Measurements from ENCODE around the gene ELF3. TPM values are rescaled to one million over a fixed set of nuclear protein-coding genes. Genes with fewer than 3 reads are reported as not detected.

ELF3 gene
- total and polyA plus RNA-seq, 10 of the 15 experiments (the other 5 are each of a cell fraction or from before 2014, with no cell fraction given), result 0.07 to 14.3 (median 0.58) TPM; not detected in 1

DNA sequence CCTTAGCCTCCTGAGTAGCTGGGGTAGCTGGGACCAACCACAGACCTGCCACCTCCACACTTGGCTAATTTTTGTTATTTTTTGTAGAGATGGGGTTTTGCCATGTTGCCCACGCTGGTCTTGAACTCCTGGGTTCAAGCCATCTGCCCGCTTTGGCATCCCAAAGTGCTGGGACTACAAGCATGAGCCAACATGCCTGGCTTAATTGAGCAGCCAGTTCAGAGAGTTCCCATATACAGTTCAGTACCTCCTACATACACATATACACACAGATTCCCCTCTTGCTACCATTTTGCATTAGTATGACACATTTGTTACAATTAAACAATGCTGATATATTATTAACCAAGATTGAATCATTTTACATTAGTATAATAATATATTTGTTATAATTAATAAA, 25.0 kb upstream of the ELF3 start:
- H4K20me1 ChIP-seq (ENCODE audit: control insufficient read depth, insufficient read depth), result no peaks in the 10 kb centered on the region
- CTCF ChIA-PET, result interaction anchor here (0.6 to 1.9 kb wide), 7 partner anchors 15 to 405 kb away, joined by 3 to 12 read pairs (median 4); partner anchors contain the start of gene ELF3
- no peak overlapping the region for H3K4me2 ChIP-seq (ENCODE audit: control insufficient read depth, insufficient read depth)
- SMC1A ChIA-PET (ENCODE audit: uncharacterized antibody, unreplicated experiment), result interaction anchor here (1.2 to 1.5 kb wide), 3 partner anchors 15 to 129 kb away, joined by 3 to 4 read pairs (median 4); no protein-coding TSS in a partner anchor
- H3K9ac ChIP-seq (ENCODE audit: control insufficient read depth, insufficient read depth, low read length), result no peak overlapping the region
- RAD21 ChIA-PET (ENCODE audit: unreplicated experiment), result interaction anchor here (1.3 to 1.6 kb wide), 2 partner anchors 14 to 25 kb away, joined by 3 to 5 read pairs; partner anchors contain the start of gene ELF3
- POLR2A ChIA-PET, result interaction anchor here (1.1 kb wide), 1 partner anchor 12 kb away, joined by 3 read pairs; no protein-coding TSS in a partner anchor
- H3K27ac ChIP-seq (ENCODE audit: control insufficient read depth, insufficient read depth), result no peak overlapping the region
- TF ChIP-seq DPF2 (IDR thresholded peaks at IDR 0.05), result no peak
- TF ChIP-seq, protein P1, sequence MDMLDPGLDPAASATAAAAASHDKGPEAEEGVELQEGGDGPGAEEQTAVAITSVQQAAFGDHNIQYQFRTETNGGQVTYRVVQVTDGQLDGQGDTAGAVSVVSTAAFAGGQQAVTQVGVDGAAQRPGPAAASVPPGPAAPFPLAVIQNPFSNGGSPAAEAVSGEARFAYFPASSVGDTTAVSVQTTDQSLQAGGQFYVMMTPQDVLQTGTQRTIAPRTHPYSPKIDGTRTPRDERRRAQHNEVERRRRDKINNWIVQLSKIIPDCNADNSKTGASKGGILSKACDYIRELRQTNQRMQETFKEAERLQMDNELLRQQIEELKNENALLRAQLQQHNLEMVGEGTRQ (IDR thresholded peaks at IDR 0.05; ENCODE audit: borderline replicate concordance, low read depth, low read length), result no peak
- TF ChIP-seq, protein P2, sequence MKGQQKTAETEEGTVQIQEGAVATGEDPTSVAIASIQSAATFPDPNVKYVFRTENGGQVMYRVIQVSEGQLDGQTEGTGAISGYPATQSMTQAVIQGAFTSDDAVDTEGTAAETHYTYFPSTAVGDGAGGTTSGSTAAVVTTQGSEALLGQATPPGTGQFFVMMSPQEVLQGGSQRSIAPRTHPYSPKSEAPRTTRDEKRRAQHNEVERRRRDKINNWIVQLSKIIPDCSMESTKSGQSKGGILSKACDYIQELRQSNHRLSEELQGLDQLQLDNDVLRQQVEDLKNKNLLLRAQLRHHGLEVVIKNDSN (IDR thresholded peaks at IDR 0.05; ENCODE audit: borderline replicate concordance, extremely low read length, insufficient read depth, low read depth, low read length), result no peak
- no peak for TF ChIP-seq SMARCA5 (IDR thresholded peaks at IDR 0.05)
- TF ChIP-seq, protein P3, sequence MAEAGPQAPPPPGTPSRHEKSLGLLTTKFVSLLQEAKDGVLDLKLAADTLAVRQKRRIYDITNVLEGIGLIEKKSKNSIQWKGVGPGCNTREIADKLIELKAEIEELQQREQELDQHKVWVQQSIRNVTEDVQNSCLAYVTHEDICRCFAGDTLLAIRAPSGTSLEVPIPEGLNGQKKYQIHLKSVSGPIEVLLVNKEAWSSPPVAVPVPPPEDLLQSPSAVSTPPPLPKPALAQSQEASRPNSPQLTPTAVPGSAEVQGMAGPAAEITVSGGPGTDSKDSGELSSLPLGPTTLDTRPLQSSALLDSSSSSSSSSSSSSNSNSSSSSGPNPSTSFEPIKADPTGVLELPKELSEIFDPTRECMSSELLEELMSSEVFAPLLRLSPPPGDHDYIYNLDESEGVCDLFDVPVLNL (IDR thresholded peaks at IDR 0.05; ENCODE audit: low read depth, low read length), result no peak
- no peak for TF ChIP-seq TCF7 (IDR thresholded peaks at IDR 0.05; ENCODE audit: borderline replicate concordance)
- TF ChIP-seq BCL11A (IDR thresholded peaks at IDR 0.05; ENCODE audit: low read depth, low read length), result no peak
- TF ChIP-seq, protein P4, sequence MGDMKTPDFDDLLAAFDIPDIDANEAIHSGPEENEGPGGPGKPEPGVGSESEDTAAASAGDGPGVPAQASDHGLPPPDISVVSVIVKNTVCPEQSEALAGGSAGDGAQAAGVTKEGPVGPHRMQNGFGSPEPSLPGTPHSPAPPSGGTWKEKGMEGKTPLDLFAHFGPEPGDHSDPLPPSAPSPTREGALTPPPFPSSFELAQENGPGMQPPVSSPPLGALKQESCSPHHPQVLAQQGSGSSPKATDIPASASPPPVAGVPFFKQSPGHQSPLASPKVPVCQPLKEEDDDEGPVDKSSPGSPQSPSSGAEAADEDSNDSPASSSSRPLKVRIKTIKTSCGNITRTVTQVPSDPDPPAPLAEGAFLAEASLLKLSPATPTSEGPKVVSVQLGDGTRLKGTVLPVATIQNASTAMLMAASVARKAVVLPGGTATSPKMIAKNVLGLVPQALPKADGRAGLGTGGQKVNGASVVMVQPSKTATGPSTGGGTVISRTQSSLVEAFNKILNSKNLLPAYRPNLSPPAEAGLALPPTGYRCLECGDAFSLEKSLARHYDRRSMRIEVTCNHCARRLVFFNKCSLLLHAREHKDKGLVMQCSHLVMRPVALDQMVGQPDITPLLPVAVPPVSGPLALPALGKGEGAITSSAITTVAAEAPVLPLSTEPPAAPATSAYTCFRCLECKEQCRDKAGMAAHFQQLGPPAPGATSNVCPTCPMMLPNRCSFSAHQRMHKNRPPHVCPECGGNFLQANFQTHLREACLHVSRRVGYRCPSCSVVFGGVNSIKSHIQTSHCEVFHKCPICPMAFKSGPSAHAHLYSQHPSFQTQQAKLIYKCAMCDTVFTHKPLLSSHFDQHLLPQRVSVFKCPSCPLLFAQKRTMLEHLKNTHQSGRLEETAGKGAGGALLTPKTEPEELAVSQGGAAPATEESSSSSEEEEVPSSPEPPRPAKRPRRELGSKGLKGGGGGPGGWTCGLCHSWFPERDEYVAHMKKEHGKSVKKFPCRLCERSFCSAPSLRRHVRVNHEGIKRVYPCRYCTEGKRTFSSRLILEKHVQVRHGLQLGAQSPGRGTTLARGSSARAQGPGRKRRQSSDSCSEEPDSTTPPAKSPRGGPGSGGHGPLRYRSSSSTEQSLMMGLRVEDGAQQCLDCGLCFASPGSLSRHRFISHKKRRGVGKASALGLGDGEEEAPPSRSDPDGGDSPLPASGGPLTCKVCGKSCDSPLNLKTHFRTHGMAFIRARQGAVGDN (IDR thresholded peaks at IDR 0.05), result no peak
- no peak for TF ChIP-seq ZNF274 (IDR thresholded peaks at IDR 0.05; ENCODE audit: insufficient read depth, insufficient read length)
- no peak for TF ChIP-seq RB1 (IDR thresholded peaks at IDR 0.05; ENCODE audit: borderline replicate concordance)
- no peak for TF ChIP-seq NFXL1 (IDR thresholded peaks at IDR 0.05; ENCODE audit: borderline replicate concordance)
- no peak for TF ChIP-seq ZNF217 (IDR thresholded peaks at IDR 0.05)
- no peak for TF ChIP-seq CREM (IDR thresholded peaks at IDR 0.05; ENCODE audit: low read depth)
- TF ChIP-seq SMAD1 (IDR thresholded peaks at IDR 0.05; ENCODE audit: low read depth, partially characterized antibody), result no peak
- no peak for TF ChIP-seq ASH2L (IDR thresholded peaks at IDR 0.05; ENCODE audit: borderline replicate concordance, low read depth)
- no peak for TF ChIP-seq GABPA (IDR thresholded peaks at IDR 0.05; ENCODE audit: low read depth)
- no peak for TF ChIP-seq TARDBP (IDR thresholded peaks at IDR 0.05; ENCODE audit: borderline replicate concordance)
- no peak for TF ChIP-seq MYC (IDR thresholded peaks at IDR 0.05; ENCODE audit: insufficient read depth, insufficient read length, insufficient replicate concordance, low read length, severe bottlenecking)
- no peak for TF ChIP-seq POLR2A (IDR thresholded peaks at IDR 0.05; ENCODE audit: low read depth, low read length)
- TF ChIP-seq YY1 (IDR thresholded peaks at IDR 0.05; ENCODE audit: low read depth, low read length), result no peak
- H3K27me3 ChIP-seq (replicated peaks in 1 of 2; ENCODE audit: control insufficient read depth in 2 of 2, insufficient read depth in 2 of 2, low read length in 1 of 2), result 0 out of 4 replicates have a peak, but pooled peaks cover 0 to 2% of the 10 kb centered on the region in 2 experiments
- 74% methylated on average over 2 of the region's 2 CpGs for WGBS (ENCODE audit: insufficient coverage, insufficient replicate concordance, low lambda C conversion rate, missing lambda C conversion rate)
- FAIRE-seq (no peak), DNase-seq (ENCODE audit: low read depth, low spot score) (no peak), ATAC-seq (no peak)
- no peak overlapping the region; the same call in 1 of the 2 replicates for H3K4me3 ChIP-seq
- in situ Hi-C loops (cut with MboI), result no loop called here
- peaks cover 22% of the 10 kb centered on the region for H3K79me2 ChIP-seq (ENCODE audit: control insufficient read depth, insufficient read depth, low read length)
- H3K36me3 ChIP-seq (ENCODE audit: control insufficient read depth in 2 of 2, insufficient read depth in 2 of 2, low read length in 1 of 2), result peaks cover 0 to 9% of the 10 kb centered on the region in 2 experiments; a peak in 1 of 4 replicates
- no peaks in the 10 kb centered on the region for H3K9me3 ChIP-seq (replicated peaks; ENCODE audit: control insufficient read depth, insufficient read depth, low read length)
- peaks cover 3% of the 10 kb centered on the region for H3K4me1 ChIP-seq (ENCODE audit: control insufficient read depth, insufficient read depth, low read length)
- intact Hi-C loops (cut with micrococcal nuclease; ENCODE audit: unreplicated experiment), result no loop called here
- no peak overlapping the region for H2AFZ ChIP-seq (ENCODE audit: control insufficient read depth, low read depth, low read length)
- no TSS peak for BruUV-seq (replicated peaks)
